Measurements from ENCODE around the gene CLDN14. TPM values are rescaled to one million over a fixed set of nuclear protein-coding genes. Genes with fewer than 3 reads are reported as not detected.

Gene CLDN14
- total RNA-seq, 3 donors from 2014 or later = 0.63 TPM; not detected in 2

DNA sequence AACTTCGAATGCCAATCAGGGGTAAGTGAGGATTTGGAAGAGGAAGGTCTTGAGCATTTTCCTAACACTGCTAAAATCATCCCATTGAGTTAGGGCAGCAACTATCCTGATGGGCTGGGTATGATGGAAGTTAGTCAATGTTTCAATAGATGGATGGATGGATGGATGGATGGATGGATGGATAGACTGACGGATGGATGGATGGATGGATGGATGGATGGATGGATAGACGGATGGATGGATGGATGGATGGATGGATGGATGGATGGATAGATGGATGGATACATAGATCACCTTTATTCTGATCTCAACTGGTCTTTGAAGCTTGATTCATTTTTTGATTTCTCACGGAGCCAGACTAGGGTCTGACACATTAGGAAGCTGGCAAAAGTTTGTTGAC, 2.3 kb upstream of the CLDN14 start:
- TF ChIP-seq, protein P1, sequence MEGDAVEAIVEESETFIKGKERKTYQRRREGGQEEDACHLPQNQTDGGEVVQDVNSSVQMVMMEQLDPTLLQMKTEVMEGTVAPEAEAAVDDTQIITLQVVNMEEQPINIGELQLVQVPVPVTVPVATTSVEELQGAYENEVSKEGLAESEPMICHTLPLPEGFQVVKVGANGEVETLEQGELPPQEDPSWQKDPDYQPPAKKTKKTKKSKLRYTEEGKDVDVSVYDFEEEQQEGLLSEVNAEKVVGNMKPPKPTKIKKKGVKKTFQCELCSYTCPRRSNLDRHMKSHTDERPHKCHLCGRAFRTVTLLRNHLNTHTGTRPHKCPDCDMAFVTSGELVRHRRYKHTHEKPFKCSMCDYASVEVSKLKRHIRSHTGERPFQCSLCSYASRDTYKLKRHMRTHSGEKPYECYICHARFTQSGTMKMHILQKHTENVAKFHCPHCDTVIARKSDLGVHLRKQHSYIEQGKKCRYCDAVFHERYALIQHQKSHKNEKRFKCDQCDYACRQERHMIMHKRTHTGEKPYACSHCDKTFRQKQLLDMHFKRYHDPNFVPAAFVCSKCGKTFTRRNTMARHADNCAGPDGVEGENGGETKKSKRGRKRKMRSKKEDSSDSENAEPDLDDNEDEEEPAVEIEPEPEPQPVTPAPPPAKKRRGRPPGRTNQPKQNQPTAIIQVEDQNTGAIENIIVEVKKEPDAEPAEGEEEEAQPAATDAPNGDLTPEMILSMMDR (IDR thresholded peaks at IDR 0.05) = no peak
- Histone ChIP-seq H3K4me1 (ENCODE audit: low read depth) (no peaks in the 10 kb centered on the region), H3K9me3 (no peaks in the 10 kb centered on the region), H3K36me3 (ENCODE audit: low read depth) (no peaks in the 10 kb centered on the region), H3K4me3 (no peak overlapping the region)
- intact Hi-C loops (cut with DNase I, micrococcal nuclease) = no loop called here
- no peak for DNase-seq
- ATAC-seq = no peak

DNA sequence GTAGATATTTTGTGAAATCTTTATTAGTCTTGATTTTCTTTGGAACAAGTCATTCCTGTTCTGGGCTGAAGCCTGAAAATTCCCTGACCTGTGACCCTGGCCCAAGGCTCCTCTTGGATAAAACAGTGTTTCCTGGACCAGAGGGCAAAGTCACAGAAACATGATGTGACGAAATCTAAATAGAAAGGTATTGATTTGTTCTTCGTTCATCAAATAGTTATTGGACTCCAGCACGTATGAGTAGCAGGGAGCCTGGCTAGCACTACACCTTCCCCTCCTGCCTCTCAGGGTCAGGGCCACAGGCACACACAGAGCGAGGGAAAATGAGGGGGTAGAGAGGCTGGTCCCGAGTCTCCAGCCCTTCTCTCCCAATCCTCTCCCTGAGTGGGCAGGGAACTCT, 1.7 kb upstream of the CLDN14 start:
- H3K9me3 ChIP-seq = no peaks in the 10 kb centered on the region
- H3K4me3 ChIP-seq = no peak overlapping the region
- intact Hi-C loops (cut with DNase I, micrococcal nuclease) = no loop called here
- TF ChIP-seq, protein P1 (IDR thresholded peaks at IDR 0.05) = no peak
- no peaks in the 10 kb centered on the region for H3K36me3 ChIP-seq (ENCODE audit: low read depth)
- ATAC-seq (no peak), DNase-seq (no peak)
- H3K4me1 ChIP-seq (ENCODE audit: low read depth) = no peaks in the 10 kb centered on the region

DNA sequence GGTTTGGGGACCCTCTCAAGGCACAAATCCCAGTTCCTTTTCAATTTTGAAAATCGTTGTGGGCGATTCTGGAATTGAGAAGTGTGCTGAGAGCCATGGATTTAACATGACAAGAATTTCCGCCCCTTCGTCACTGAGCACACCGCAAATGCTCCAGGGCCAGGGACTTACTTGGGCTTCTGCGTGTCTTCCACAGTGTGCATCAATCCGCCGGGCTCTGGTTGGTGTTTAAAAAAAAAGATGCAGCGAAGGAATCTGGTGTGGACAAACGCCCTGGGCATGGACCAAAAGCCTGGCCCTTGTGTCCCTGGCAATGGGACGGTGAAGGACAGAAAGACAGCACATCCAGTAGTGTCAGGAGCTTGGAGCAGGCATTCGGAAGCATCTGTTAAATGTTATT, 696 bp upstream of the CLDN14 start:
- DNase-seq (no peak), ATAC-seq (no peak)
- TF ChIP-seq, protein P1 (IDR thresholded peaks at IDR 0.05) = no peak
- Histone ChIP-seq H3K36me3 (ENCODE audit: low read depth) (no peaks in the 10 kb centered on the region), H3K4me3 (no peak overlapping the region), H3K4me1 (ENCODE audit: low read depth) (no peaks in the 10 kb centered on the region), H3K9me3 (no peaks in the 10 kb centered on the region)
- intact Hi-C loops (cut with DNase I, micrococcal nuclease) = no loop called here

DNA sequence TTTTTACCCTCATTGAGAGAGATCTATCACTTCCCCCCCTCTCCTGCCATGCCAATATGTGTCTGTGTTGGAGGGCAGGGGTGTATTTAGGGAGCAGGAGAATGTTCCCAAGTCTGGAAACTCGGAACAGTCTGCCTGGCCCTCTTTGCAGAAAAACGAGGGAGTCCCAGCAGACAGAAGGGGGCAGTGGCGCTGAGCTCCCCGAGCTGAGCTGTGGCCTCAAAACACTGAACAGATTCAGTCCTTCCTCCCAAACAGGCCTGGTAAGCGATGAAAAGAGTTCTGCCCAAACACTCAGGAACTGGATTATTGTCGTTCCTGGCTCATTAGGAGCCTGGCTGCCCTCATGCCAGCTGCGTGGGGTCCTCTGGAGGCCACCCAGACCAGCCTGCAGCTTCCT, 981 bp downstream of the CLDN14 start:
- no peak for ATAC-seq

DNA sequence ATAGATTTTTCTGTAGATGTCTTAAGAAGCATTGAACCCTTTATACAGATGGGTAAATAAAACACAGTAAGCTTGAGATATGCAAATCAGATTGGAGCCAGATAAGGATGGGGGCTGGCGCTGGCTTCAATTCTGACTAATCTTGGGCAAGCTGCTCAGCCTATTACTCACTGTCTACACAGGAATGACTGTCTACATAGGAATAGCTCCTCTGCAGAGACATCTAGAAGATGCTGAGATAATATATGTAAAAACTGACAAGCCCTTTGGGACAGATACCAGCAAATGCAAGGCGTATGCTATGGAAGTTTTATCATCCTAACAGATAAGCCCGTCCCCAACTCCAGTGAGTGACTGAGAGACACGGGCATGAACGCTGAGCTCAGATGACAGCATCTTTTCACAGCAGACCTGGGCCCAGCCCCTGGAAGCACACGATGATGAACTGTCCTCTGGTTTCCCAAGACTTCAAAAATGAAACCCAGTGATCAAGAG, 1.7 kb downstream of the CLDN14 start:
- Histone ChIP-seq H3K36me3 (ENCODE audit: low read depth) (no peaks in the 10 kb centered on the region), H3K4me3 (no peak overlapping the region), H3K9me3 (no peaks in the 10 kb centered on the region), H3K4me1 (ENCODE audit: low read depth) (no peaks in the 10 kb centered on the region)
- ATAC-seq (no peak), DNase-seq (no peak)
- TF ChIP-seq, protein P1 (IDR thresholded peaks at IDR 0.05) = no peak
- intact Hi-C loops (cut with DNase I, micrococcal nuclease) = no loop called here

More for the DNA sequence above, 981 bp downstream of the CLDN14 start:
- no peaks in the 10 kb centered on the region for H3K9me3 ChIP-seq
- H3K36me3 ChIP-seq (ENCODE audit: low read depth) = no peaks in the 10 kb centered on the region
- no peak overlapping the region for H3K4me3 ChIP-seq
- DNase-seq = no peak
- TF ChIP-seq, protein P1 (IDR thresholded peaks at IDR 0.05) = no peak
- no peaks in the 10 kb centered on the region for H3K4me1 ChIP-seq (ENCODE audit: low read depth)
- intact Hi-C loops (cut with DNase I, micrococcal nuclease) = no loop called here

DNA sequence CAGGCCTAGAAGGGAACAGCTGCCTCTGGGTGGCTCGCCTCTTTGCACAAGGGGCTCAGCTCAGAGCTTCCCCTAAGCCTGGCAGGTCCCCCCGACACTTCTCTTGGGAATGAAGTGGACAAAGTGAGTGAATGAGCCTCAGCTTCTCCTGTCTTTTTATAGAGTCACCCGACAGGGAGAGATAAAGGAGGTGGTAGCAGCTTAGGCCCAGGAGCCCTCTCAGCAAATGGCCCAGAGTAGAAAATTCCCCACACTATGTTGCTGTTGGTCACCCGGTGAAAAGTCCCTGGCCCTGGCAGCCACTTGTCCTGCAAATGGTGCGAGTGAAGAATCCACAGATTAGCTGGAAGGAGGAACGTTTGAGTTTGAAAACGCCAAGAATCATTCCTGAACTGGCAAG, 2.4 kb downstream of the CLDN14 start:
- no peaks in the 10 kb centered on the region for H3K4me1 ChIP-seq (ENCODE audit: low read depth)
- no peak for ATAC-seq
- intact Hi-C loops (cut with DNase I, micrococcal nuclease) = no loop called here

More for the DNA sequence above, 2.4 kb downstream of the CLDN14 start:
- TF ChIP-seq, protein P1 (IDR thresholded peaks at IDR 0.05) = no peak
- H3K9me3 ChIP-seq = no peaks in the 10 kb centered on the region
- H3K36me3 ChIP-seq (ENCODE audit: low read depth) = no peaks in the 10 kb centered on the region
- H3K4me3 ChIP-seq = no peak overlapping the region
- no peak for DNase-seq

All from mucosa of descending colon (tissue), 3 donors.